ENCODE data around the gene NUP210L. TPM values are rescaled to one million over a fixed set of nuclear protein-coding genes. Genes with fewer than 3 reads are reported as not detected.
A peak's percentile ranks its signal among the peaks of the same experiment; 100 is the strongest.

Gene NUP210L
- total RNA-seq, 3 donors from 2014 or later = 0.06 TPM; not detected in 2

- Histone ChIP-seq H3K36me3 (ENCODE audit: low read depth) (no peaks in the 10 kb centered on the region), H3K9me3 (no peaks in the 10 kb centered on the region), H3K4me1 (ENCODE audit: low read depth) (peaks cover 45% of the 10 kb centered on the region), H3K4me3 (peak overlapping the region; percentile 84)
- ATAC-seq (peak; percentile 73), DNase-seq (peak; percentile 87 to 91 (median 91))
- no peak for TF ChIP-seq CTCF (IDR thresholded peaks at IDR 0.05)
- intact Hi-C loops (cut with DNase I, micrococcal nuclease) = no loop called here
Observed at GRCh38 chr1:154182344-154183045, 27.6 kb upstream of the NUP210L start.

DNA sequence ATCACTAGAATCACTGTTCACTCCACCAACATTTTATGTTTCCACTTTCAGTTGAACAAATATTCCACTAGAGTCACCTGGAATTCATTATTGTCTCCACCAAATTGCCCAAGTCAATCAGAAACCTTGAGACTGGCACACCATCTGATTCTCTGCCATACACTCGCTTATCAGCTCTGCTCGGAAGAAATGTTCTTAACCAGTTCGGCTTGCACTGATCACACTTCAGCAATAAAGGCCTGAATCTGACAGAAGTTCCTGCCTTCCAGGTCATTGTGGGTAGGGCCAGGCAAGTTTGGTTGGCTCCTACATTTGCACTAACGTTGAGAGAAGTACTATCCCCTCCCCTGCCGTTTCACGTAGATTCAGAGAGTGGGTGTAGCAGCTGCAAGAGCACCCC, 27.1 kb upstream of the NUP210L start:
- no peak for TF ChIP-seq CTCF (IDR thresholded peaks at IDR 0.05)
- DNase-seq = no peak
- Histone ChIP-seq H3K36me3 (ENCODE audit: low read depth) (no peaks in the 10 kb centered on the region), H3K4me1 (ENCODE audit: low read depth) (peaks cover 51% of the 10 kb centered on the region), H3K4me3 (peak overlapping the region; percentile 84), H3K9me3 (no peaks in the 10 kb centered on the region)
- ATAC-seq = no peak
- intact Hi-C loops (cut with DNase I, micrococcal nuclease) = no loop called here

- H3K4me3 ChIP-seq = no peak overlapping the region
- H3K36me3 ChIP-seq (ENCODE audit: low read depth) = no peaks in the 10 kb centered on the region
- no peak for TF ChIP-seq CTCF (IDR thresholded peaks at IDR 0.05)
- intact Hi-C loops (cut with DNase I, micrococcal nuclease) = no loop called here
- H3K9me3 ChIP-seq = no peaks in the 10 kb centered on the region
- peaks cover 65% of the 10 kb centered on the region for H3K4me1 ChIP-seq (ENCODE audit: low read depth)
- DNase-seq (peak in 2 of 3 donors; percentile 38 to 40), ATAC-seq (peak; percentile 1)
Observed at GRCh38 chr1:154179946-154180687, 25.2 kb upstream of the NUP210L start.

GRCh38 chr1:154178911-154179811, 24.3 kb upstream of the NUP210L start:
- peak in 2 of 3 donors; percentile 39 to 58 for DNase-seq
- peak; percentile 30 for ATAC-seq
- Histone ChIP-seq H3K9me3 (no peaks in the 10 kb centered on the region), H3K4me3 (no peak overlapping the region), H3K4me1 (ENCODE audit: low read depth) (peaks cover 65% of the 10 kb centered on the region), H3K36me3 (ENCODE audit: low read depth) (no peaks in the 10 kb centered on the region)
- no peak for TF ChIP-seq CTCF (IDR thresholded peaks at IDR 0.05)
- intact Hi-C loops (cut with DNase I, micrococcal nuclease) = no loop called here

DNA sequence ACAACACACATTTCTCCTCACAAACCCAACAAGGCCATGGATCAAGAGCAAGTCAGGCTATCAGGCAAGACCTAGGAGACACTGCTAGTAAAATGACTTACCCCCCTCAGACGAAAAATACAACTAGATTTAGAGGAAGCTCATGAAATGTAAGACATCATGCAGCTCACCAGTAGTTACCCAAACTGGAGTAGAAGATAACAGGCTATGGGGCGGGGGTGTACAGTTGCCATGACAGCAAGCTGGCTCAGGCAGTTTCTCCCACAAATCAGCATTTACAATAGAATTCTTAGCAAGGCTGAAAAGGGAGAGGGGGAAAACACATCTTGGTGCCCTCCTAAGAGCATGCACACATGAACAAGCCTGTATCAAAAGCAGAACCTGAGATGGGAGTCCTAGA, 23.1 kb upstream of the NUP210L start:
- no peak for ATAC-seq
- DNase-seq = no peak
- no peaks in the 10 kb centered on the region for H3K9me3 ChIP-seq
- TF ChIP-seq CTCF (IDR thresholded peaks at IDR 0.05) = no peak
- no peak overlapping the region for H3K4me3 ChIP-seq
- peaks cover 65% of the 10 kb centered on the region for H3K4me1 ChIP-seq (ENCODE audit: low read depth)
- H3K36me3 ChIP-seq (ENCODE audit: low read depth) = no peaks in the 10 kb centered on the region
- intact Hi-C loops (cut with DNase I, micrococcal nuclease) = no loop called here
